HG03521 (cell line): ENCODE data around the gene PSMG3.
"Not testable (repeated sequence)": the region's sequence is repeated elsewhere in the genome, so short reads cannot be mapped to it uniquely, and the experiment has no call there.

Experiments used
- ATAC-seq: cut with Tn5 transposase; IDR thresholded peaks from one replicate; pipeline ENCODE4 v1.9.1; 2021; ENCODE audit warnings: mild to moderate bottlenecking, moderate library complexity; ENCODE audit not compliant: unreplicated experiment

Gene PSMG3

GRCh38 chr7:1597066-1597760, 27.4 kb upstream of the PSMG3 start:
- no peak for ATAC-seq

- no peak for ATAC-seq
These were observed 26.6 kb upstream of the PSMG3 start for GRCh38 chr7:1596181-1597043.

GRCh38 chr7:1595636-1596035, 25.8 kb upstream of the PSMG3 start:
- ATAC-seq = no peak

GRCh38 chr7:1595027-1595426, 25.2 kb upstream of the PSMG3 start:
- no peak for ATAC-seq

GRCh38 chr7:1593904-1594421, 24.1 kb upstream of the PSMG3 start:
- no peak for ATAC-seq

GRCh38 chr7:1593091-1593866, 23.4 kb upstream of the PSMG3 start:
- no peak for ATAC-seq

GRCh38 chr7:1592299-1592871, 22.6 kb upstream of the PSMG3 start:
- no peak for ATAC-seq

GRCh38 chr7:1591876-1592275, 22.0 kb upstream of the PSMG3 start:
- no peak for ATAC-seq

- no peak for ATAC-seq
These were observed 21.6 kb upstream of the PSMG3 start for GRCh38 chr7:1591396-1591795.

GRCh38 chr7:1590887-1591286, 21.1 kb upstream of the PSMG3 start:
- no peak for ATAC-seq

- no peak for ATAC-seq
These were observed 20.6 kb upstream of the PSMG3 start for GRCh38 chr7:1590476-1590875.

- ATAC-seq = no peak
These were observed 19.1 kb upstream of the PSMG3 start for GRCh38 chr7:1588978-1589377.

- no peak for ATAC-seq
These were observed 17.9 kb upstream of the PSMG3 start for GRCh38 chr7:1587738-1588137.

GRCh38 chr7:1586827-1587705, 17.2 kb upstream of the PSMG3 start:
- ATAC-seq = no peak

- ATAC-seq = no peak
These were observed 16.4 kb upstream of the PSMG3 start for GRCh38 chr7:1586126-1586826.

GRCh38 chr7:1585142-1585981, 15.5 kb upstream of the PSMG3 start:
- no peak for ATAC-seq

- no peak for ATAC-seq
These were observed 14.9 kb upstream of the PSMG3 start for GRCh38 chr7:1584700-1585099.

GRCh38 chr7:1583241-1583930, 13.6 kb upstream of the PSMG3 start:
- not testable (repeated sequence) for ATAC-seq
